HG03139 (cell line): ENCODE measurements around the gene TBC1D16.

Experiments
- ATAC-seq: cut with Tn5 transposase; IDR thresholded peaks from one replicate; pipeline ENCODE4 v1.9.1; 2021; ENCODE audit not compliant: unreplicated experiment

Gene TBC1D16

GRCh38 chr17:79990051-79990592, 45.5 kb downstream of the TBC1D16 start:
- ATAC-seq = no peak

- no peak for ATAC-seq
Observed at GRCh38 chr17:79989106-79989835, 46.4 kb downstream of the TBC1D16 start.

GRCh38 chr17:79988185-79988971, 47.3 kb downstream of the TBC1D16 start:
- no peak for ATAC-seq

GRCh38 chr17:79987935-79988184, 47.8 kb downstream of the TBC1D16 start:
- no peak for ATAC-seq

GRCh38 chr17:79987187-79987934, 48.3 kb downstream of the TBC1D16 start:
- no peak for ATAC-seq

GRCh38 chr17:79986411-79987186, 49.1 kb downstream of the TBC1D16 start:
- no peak for ATAC-seq

GRCh38 chr17:79985943-79986391, 49.7 kb downstream of the TBC1D16 start:
- ATAC-seq = no peak

- ATAC-seq = no peak
Observed at GRCh38 chr17:79985361-79985942, 50.2 kb downstream of the TBC1D16 start.

- ATAC-seq = no peak
Observed at GRCh38 chr17:79984877-79985276, 50.8 kb downstream of the TBC1D16 start.

- ATAC-seq = no peak
Observed at GRCh38 chr17:79984045-79984840, 51.4 kb downstream of the TBC1D16 start.

- ATAC-seq = no peak
Observed at GRCh38 chr17:79983456-79983855, 52.2 kb downstream of the TBC1D16 start.

GRCh38 chr17:79982986-79983385, 52.7 kb downstream of the TBC1D16 start:
- no peak for ATAC-seq

- ATAC-seq = no peak
Observed at GRCh38 chr17:79981661-79982101, 54.0 kb downstream of the TBC1D16 start.

- no peak for ATAC-seq
Observed at GRCh38 chr17:79981090-79981489, 54.6 kb downstream of the TBC1D16 start.

- ATAC-seq = no peak
Observed at GRCh38 chr17:79980246-79981043, 55.2 kb downstream of the TBC1D16 start.

- no peak for ATAC-seq
Observed at GRCh38 chr17:79979816-79980215, 55.9 kb downstream of the TBC1D16 start.

- ATAC-seq = no peak
Observed at GRCh38 chr17:79979221-79979741, 56.4 kb downstream of the TBC1D16 start.

GRCh38 chr17:79978548-79978855, 57.2 kb downstream of the TBC1D16 start:
- ATAC-seq = no peak
